Stimulated activated CD8-positive, alpha-beta memory T cell treated with anti-CD3 and anti-CD28 coated beads, Interleukin-15, amount 100 ng/mL, for 1 hour (primary cell): ENCODE measurements around the gene ABHD1.
A peak's percentile ranks its signal among the peaks of the same experiment; 100 is the strongest.
"Not testable (repeated sequence)": the region's sequence is repeated elsewhere in the genome, so short reads cannot be mapped to it uniquely, and the experiment has no call there.

Experiments used
- DNase-seq: peaks from one replicate; pipeline ENCODE4 v3.0.0-alpha.2; 2020; ENCODE audit warnings: low read depth

ABHD1 gene

GRCh38 chr2:27123302-27124150 lies at the start of gene ABHD1:
TSS of gene ABHD1 (plus strand) at chr2:27123815. CDS start at chr2:27123949, 134 bp downstream.
- DNase-seq: peak; percentile 21

GRCh38 chr2:27074738-27075565 lies 48.7 kb upstream of the ABHD1 start:
- DNase-seq: peak; percentile 33

GRCh38 chr2:27075566-27075871 lies 48.1 kb upstream of the ABHD1 start:
- not testable (repeated sequence) for DNase-seq

- DNase-seq: no peak
Observed at GRCh38 chr2:27076323-27076722, 47.3 kb upstream of the ABHD1 start.

GRCh38 chr2:27077231-27077630 lies 46.4 kb upstream of the ABHD1 start:
- DNase-seq: no peak

- DNase-seq: no peak
Observed at GRCh38 chr2:27078267-27079194, 45.1 kb upstream of the ABHD1 start, which contains the start of gene EMILIN1. TSS of gene EMILIN1 (plus strand) at chr2:27078615. CDS start at chr2:27079066, 451 bp downstream.

GRCh38 chr2:27079233-27080139 lies 44.1 kb upstream of the ABHD1 start:
- no peak for DNase-seq

GRCh38 chr2:27080140-27080469 lies 43.5 kb upstream of the ABHD1 start:
- no peak for DNase-seq

DNA sequence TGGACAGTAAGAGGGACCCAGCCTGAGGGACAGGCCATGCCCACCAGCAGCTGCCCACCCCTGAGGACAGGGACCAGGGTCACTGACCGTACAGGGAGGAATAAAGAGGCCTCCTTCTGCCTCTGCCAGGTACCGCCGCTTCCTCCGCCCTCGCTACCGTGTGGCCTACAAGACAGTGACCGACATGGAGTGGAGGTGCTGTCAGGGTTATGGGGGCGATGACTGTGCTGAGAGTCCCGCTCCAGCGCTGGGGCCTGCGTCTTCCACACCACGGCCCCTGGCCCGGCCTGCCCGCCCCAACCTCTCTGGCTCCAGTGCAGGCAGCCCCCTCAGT lies 43.0 kb upstream of the ABHD1 start:
- DNase-seq: no peak

GRCh38 chr2:27081984-27082772 lies 41.4 kb upstream of the ABHD1 start:
- no peak for DNase-seq

- no peak for DNase-seq
Observed at GRCh38 chr2:27082773-27083409, 40.7 kb upstream of the ABHD1 start.

DNA sequence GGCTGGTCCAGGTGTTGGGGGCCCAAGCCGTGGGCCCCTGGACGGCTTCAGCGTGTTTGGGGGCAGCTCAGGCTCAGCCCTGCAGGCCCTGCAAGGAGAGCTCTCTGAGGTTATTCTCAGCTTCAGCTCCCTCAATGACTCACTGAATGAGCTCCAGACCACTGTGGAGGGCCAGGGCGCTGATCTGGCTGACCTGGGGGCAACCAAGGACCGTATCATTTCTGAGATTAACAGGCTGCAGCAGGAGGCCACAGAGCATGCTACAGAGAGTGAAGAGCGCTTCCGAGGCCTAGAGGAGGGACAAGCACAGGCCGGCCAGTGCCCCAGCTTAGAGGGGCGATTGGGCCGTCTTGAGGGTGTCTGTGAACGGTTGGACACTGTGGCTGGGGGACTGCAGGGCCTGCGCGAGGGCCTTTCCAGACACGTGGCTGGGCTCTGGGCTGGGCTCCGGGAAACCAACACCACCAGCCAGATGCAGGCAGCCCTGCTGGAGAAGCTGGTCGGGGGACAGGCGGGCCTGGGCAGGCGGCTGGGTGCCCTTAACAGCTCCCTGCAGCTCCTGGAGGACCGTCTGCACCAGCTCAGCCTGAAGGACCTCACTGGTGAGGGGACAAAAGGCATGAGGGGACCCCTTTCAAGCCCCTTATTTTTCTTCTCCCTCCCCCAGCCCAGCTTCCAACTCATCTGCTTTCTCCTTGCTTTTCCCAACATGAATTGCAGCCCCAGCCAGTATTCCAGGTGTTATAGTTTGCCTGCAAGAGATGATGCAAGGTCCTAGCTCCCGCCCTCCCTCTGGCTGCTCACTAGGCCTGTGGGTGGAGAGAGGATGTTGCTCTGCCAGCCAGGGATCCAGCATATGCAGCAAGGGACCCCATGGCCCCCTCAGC lies 40.0 kb upstream of the ABHD1 start:
- no peak for DNase-seq

DNA sequence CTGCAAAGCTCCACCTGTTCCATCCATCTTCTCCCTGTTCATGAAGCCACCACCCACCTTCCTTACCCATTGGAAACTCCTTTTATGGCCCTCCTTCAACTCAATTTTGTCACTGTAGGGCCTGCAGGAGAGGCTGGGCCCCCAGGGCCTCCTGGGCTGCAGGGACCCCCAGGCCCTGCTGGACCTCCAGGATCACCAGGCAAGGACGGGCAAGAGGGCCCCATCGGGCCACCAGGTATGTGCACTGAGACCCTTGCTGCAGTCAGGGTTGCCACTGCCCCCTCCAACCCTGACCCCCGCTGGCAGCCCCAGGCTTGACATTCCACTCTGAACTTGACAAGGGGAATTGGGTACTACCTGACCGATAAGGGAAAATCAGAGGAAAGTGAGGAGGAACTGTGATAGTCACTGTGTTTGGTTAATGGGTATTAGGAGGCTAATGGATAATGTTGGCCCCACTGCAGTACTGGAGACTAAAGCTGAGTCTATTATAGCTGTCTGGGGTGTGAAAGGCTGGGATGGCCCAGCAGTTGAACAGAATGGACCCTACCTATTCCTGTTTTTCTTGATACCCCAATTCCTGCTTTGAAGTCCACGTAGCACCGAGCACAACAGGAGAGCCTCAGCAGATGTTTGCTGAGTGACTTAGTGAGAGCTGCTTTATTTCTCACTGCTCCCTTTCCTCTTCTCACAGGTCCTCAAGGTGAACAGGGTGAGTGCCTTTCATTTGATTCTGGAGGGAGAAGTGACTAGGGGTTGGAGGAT lies 39.1 kb upstream of the ABHD1 start:
- DNase-seq: no peak

GRCh38 chr2:27085062-27085672 lies 38.4 kb upstream of the ABHD1 start:
- DNase-seq: no peak

GRCh38 chr2:27085673-27086089 lies 37.9 kb upstream of the ABHD1 start:
- DNase-seq: no peak

DNA sequence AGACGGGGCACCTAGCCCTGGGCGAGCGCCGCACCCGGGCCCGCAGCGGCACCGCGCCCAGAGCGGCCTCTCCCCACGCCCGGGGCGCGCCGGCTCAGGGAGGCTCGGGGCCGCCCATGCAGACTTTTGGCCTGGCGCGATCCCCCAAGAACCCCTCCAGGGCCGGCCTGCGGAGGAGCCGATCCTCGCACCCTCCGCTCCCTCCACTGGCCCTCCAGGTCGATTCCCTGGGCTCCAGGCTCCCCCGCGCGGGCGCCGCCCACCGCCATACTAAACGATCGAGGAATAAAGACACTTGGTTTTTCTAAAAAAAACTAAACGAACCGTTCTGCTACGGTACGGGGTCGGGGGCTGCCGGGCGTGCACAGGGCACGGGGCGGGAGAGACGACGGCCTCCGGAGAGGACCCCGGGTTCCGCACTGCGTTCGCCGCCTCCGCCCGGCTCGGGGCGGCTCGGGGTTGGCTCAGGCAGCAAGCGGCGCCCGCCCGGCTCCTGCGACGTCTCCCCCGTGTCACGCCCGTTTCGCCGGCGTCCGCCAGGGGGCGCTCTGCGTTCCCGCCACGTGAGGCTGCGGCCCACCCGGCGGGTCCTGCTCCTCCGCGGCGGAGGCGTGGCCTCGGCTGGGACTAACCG lies 37.4 kb upstream of the ABHD1 start:
- peak; percentile 89 for DNase-seq
